Measurements from ENCODE around the gene SOX21. TPM values are rescaled to one million over a fixed set of nuclear protein-coding genes. Genes with fewer than 3 reads are reported as not detected.
A peak's percentile ranks its signal among the peaks of the same experiment; 100 is the strongest.

The SOX21 gene
- polyA plus RNA-seq, 2 of the 4 experiments (the other 2 are of a cell fraction) = 0.62 to 6.9 TPM

DNA sequence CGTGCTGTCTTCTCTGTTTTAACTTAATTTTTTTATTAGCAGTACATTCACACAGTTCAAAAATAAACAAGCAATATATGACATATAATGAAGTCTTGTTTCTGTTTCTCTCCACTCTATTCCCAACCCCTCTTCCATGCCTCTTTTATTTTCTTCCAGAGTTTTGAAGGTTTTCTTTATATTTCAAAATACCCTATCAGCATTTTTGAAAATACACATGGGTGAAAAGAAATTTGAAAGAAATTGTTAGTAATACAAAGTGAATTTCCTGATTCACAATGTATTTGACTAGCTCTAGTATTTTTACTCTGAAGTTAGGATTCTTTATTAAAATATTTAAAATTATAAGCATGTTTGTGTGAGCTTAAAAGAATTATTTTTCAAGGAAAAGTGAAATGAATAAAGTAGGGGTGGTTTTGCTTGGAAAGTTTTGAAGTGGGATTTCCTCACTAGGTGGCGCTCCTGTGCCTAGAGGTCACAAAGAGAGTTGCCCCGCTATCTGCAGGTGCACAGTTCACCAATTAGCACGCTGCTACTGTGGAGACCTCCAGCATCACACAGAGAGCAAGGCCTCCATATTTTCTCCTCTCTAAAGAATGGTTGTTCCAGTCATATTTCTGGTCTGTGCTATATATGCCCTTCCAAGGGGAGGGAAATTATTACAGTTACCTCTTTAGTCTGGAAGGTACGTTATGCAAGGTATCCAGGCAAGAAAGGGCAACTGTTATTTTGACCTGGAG is 37.6 kb downstream of the SOX21 start:
- CTCF ChIA-PET = interaction anchor here (0.6 to 4.6 kb wide), 11 partner anchors 10 to 514 kb away, joined by 3 to 31 read pairs (median 4); partner anchors contain the start of gene SOX21
- FAIRE-seq = no peak
- Histone ChIP-seq H3K4me3 (no peak overlapping the region), H3K9me3 (no peaks in the 10 kb centered on the region), H3K4me1 (no peaks in the 10 kb centered on the region), H3K27ac (no peak overlapping the region), H3K4me2 (no peak overlapping the region)
- ATAC-seq = peak; percentile 68 to 82; a peak in 3 of 6 replicates
- 27% methylated on average over 5 of the region's 5 CpGs for WGBS (ENCODE audit: missing lambda C conversion rate)
- TF ChIP-seq EHMT2 (IDR thresholded peaks at IDR 0.05; ENCODE audit: low read depth) = no peak
- TF ChIP-seq RAD21 (conservative IDR thresholded peaks at IDR 0.05 in 1 of 2, IDR thresholded peaks at IDR 0.05 in 1 of 2) = peak; percentile 67
- no peak for TF ChIP-seq HEYL (CRISPR knock-in tag; IDR thresholded peaks at IDR 0.05)
- no peak for TF ChIP-seq RNF2 (IDR thresholded peaks at IDR 0.05; ENCODE audit: borderline replicate concordance, low read depth)
- TF ChIP-seq EP300 (IDR thresholded peaks at IDR 0.05) = no peak
- TF ChIP-seq, protein P1, sequence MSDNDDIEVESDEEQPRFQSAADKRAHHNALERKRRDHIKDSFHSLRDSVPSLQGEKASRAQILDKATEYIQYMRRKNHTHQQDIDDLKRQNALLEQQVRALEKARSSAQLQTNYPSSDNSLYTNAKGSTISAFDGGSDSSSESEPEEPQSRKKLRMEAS (IDR thresholded peaks at IDR 0.05) = no peak
- no peak for TF ChIP-seq ZNF302 (CRISPR knock-in tag; IDR thresholded peaks at IDR 0.05)
- no peak for TF ChIP-seq POLR2A (IDR thresholded peaks at IDR 0.05; ENCODE audit: low read length)
- TF ChIP-seq HDAC2 (IDR thresholded peaks at IDR 0.05) = no peak
- no peak for TF ChIP-seq JUNB (IDR thresholded peaks at IDR 0.05)
- TF ChIP-seq, protein P2, sequence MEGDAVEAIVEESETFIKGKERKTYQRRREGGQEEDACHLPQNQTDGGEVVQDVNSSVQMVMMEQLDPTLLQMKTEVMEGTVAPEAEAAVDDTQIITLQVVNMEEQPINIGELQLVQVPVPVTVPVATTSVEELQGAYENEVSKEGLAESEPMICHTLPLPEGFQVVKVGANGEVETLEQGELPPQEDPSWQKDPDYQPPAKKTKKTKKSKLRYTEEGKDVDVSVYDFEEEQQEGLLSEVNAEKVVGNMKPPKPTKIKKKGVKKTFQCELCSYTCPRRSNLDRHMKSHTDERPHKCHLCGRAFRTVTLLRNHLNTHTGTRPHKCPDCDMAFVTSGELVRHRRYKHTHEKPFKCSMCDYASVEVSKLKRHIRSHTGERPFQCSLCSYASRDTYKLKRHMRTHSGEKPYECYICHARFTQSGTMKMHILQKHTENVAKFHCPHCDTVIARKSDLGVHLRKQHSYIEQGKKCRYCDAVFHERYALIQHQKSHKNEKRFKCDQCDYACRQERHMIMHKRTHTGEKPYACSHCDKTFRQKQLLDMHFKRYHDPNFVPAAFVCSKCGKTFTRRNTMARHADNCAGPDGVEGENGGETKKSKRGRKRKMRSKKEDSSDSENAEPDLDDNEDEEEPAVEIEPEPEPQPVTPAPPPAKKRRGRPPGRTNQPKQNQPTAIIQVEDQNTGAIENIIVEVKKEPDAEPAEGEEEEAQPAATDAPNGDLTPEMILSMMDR (IDR thresholded peaks at IDR 0.05) = peak; percentile 74
- peak; percentile 39 for TF ChIP-seq MAFK (IDR thresholded peaks at IDR 0.05; ENCODE audit: partially characterized antibody)
- TF ChIP-seq, protein P3, sequence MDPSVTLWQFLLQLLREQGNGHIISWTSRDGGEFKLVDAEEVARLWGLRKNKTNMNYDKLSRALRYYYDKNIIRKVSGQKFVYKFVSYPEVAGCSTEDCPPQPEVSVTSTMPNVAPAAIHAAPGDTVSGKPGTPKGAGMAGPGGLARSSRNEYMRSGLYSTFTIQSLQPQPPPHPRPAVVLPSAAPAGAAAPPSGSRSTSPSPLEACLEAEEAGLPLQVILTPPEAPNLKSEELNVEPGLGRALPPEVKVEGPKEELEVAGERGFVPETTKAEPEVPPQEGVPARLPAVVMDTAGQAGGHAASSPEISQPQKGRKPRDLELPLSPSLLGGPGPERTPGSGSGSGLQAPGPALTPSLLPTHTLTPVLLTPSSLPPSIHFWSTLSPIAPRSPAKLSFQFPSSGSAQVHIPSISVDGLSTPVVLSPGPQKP (IDR thresholded peaks at IDR 0.05; ENCODE audit: low read depth, low read length) = no peak
- peak; percentile 63 for TF ChIP-seq SMC3 (IDR thresholded peaks at IDR 0.05)
- no peak for TF ChIP-seq FOSB (CRISPR knock-in tag; IDR thresholded peaks at IDR 0.05)
- TF ChIP-seq HOXB13 (CRISPR knock-in tag; IDR thresholded peaks at IDR 0.05; ENCODE audit: low read depth) = no peak
- POLR2A ChIA-PET = no interaction called here
- peak; percentile 37 to 66 for DNase-seq (ENCODE audit: low read depth in 1 of 2, low spot score in 1 of 2)

DNA sequence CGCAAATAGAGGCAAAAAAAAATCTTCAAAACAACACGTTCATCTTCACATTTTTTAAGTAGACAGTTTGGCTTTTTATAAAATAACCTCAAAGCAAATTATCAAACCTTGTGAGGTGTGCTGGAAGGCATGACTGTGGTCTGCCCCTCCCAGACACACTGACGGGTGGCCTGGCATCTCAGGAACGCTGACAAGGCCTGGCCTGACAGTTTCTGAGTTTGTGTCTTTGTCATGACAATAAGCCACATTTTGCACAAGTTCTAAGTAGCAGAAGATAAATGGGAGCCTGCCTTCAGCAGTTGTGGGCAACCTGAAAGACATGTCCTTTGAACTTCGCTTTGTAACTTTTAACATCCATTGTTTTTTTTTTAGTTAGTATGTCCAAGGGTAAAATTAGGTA is 38.5 kb downstream of the SOX21 start:
- H3K4me3 ChIP-seq = no peak overlapping the region
- ChIA-PET POLR2A (no interaction called here), CTCF (interaction anchor here (0.6 to 4.6 kb wide), 6 partner anchors 13 to 655 kb away, joined by 3 to 31 read pairs (median 6); no protein-coding TSS in a partner anchor)
- no peaks in the 10 kb centered on the region for H3K4me1 ChIP-seq
- WGBS (ENCODE audit: missing lambda C conversion rate) = 54% methylated on average over 5 of the region's 5 CpGs
- no peaks in the 10 kb centered on the region for H3K9me3 ChIP-seq
- DNase-seq (ENCODE audit: low read depth in 1 of 2, low spot score in 1 of 2) = no peak
- no peak for ATAC-seq
- no peak for TF ChIP-seq ESRRA (IDR thresholded peaks at IDR 0.05; ENCODE audit: borderline replicate concordance, low read length)
- TF ChIP-seq MAFK (IDR thresholded peaks at IDR 0.05; ENCODE audit: partially characterized antibody) = no peak
- no peak for TF ChIP-seq CBX2 (IDR thresholded peaks at IDR 0.05; ENCODE audit: borderline replicate concordance, low read depth)
- TF ChIP-seq CEBPB (IDR thresholded peaks at IDR 0.05) = no peak
- no peak overlapping the region for H3K4me2 ChIP-seq
- FAIRE-seq = no peak
- H3K27ac ChIP-seq = no peak overlapping the region

DNA sequence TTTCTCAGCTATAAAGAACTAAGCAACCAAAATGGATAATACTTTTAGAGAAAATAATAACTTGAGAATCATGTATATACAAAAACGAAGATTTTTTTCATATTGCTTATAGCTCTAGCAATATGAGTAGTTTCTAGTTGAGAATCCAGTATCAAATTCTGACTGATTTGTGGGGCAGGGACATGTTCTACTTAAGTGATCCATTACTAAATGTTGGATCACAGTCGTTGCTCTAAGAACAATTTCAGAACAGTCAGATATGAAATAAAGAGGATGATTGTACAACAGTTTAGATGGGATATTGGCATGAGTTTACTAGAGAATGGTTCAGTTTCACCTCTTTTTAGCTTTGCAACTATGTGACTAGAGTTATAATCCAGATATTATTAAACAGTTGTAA is 39.9 kb downstream of the SOX21 start:
- no peaks in the 10 kb centered on the region for H3K4me1 ChIP-seq
- no peak overlapping the region for H3K4me2 ChIP-seq
- no peak for TF ChIP-seq EHMT2 (IDR thresholded peaks at IDR 0.05; ENCODE audit: low read depth)
- TF ChIP-seq RNF2 (IDR thresholded peaks at IDR 0.05; ENCODE audit: borderline replicate concordance, low read depth) = no peak
- TF ChIP-seq NPAS2 (CRISPR knock-in tag; IDR thresholded peaks at IDR 0.05; ENCODE audit: borderline replicate concordance) = no peak
- no peak for DNase-seq (ENCODE audit: low read depth in 1 of 2, low spot score in 1 of 2)
- ChIA-PET CTCF (interaction anchor here (0.7 to 1.6 kb wide), 4 partner anchors 9 to 732 kb away, joined by 3 to 4 read pairs (median 4); no protein-coding TSS in a partner anchor), POLR2A (no interaction called here)
- H3K27ac ChIP-seq = no peak overlapping the region
- H3K4me3 ChIP-seq = no peak overlapping the region
- no peak for FAIRE-seq
- 21% methylated on average over 2 of the region's 2 CpGs for WGBS (ENCODE audit: missing lambda C conversion rate)
- no peak for ATAC-seq
- H3K9me3 ChIP-seq = no peaks in the 10 kb centered on the region

Data from A549 (cell line).